Cortex of kidney (tissue), 1 donor: Measurements from ENCODE around the gene AZU1.

Source experiments
- DNase-seq: peaks from one replicate; lab custom pipeline; 2025; lab: John Stamatoyannopoulos, UW

The AZU1 gene

GRCh38 chr19:854549-854948 lies 26.9 kb downstream of the AZU1 start:
- no peak for DNase-seq

GRCh38 chr19:855142-855541 lies 27.5 kb downstream of the AZU1 start:
- DNase-seq: no peak

- DNase-seq: no peak
These were observed 28.0 kb downstream of the AZU1 start for GRCh38 chr19:855566-856120.

- no peak for DNase-seq
These were observed 30.6 kb downstream of the AZU1 start for GRCh38 chr19:858284-858683.

- no peak for DNase-seq
These were observed 31.5 kb downstream of the AZU1 start, which contains the start of gene CFD for GRCh38 chr19:858868-859843. Gene CFD (plus strand): TSS chr19:859664. CDS start chr19:859690, 26 bp downstream.

- DNase-seq: no peak
These were observed 33.6 kb downstream of the AZU1 start for GRCh38 chr19:861141-861755.

GRCh38 chr19:861756-862580 lies 34.3 kb downstream of the AZU1 start:
- DNase-seq: no peak

- no peak for DNase-seq
These were observed 35.1 kb downstream of the AZU1 start for GRCh38 chr19:862581-863314.

- DNase-seq: no peak
These were observed 35.6 kb downstream of the AZU1 start for GRCh38 chr19:863315-863620.

GRCh38 chr19:866769-867300 lies 39.2 kb downstream of the AZU1 start:
- DNase-seq: no peak

GRCh38 chr19:867301-867793 lies 39.7 kb downstream of the AZU1 start:
- no peak for DNase-seq

- DNase-seq: no peak
These were observed 40.3 kb downstream of the AZU1 start for GRCh38 chr19:867855-868457.

GRCh38 chr19:868458-869244 lies 41.0 kb downstream of the AZU1 start:
- DNase-seq: no peak

GRCh38 chr19:869245-870177 lies 41.9 kb downstream of the AZU1 start:
- DNase-seq: no peak

- no peak for DNase-seq
These were observed 42.7 kb downstream of the AZU1 start for GRCh38 chr19:870314-870713.

- DNase-seq: no peak
These were observed 43.3 kb downstream of the AZU1 start for GRCh38 chr19:870963-871401.

GRCh38 chr19:871446-872265 lies 44.0 kb downstream of the AZU1 start:
- DNase-seq: no peak
